ENCODE measurements around the gene MME. TPM values are rescaled to one million over a fixed set of nuclear protein-coding genes. Genes with fewer than 3 reads are reported as not detected.

Gene MME
- total RNA-seq, 1 donor: 102 TPM

GRCh38 chr3:155228676-155229075, 148.6 kb downstream of the MME start:
- Histone ChIP-seq H3K36me3 (ENCODE audit: insufficient read depth, low read length) (no peaks in the 10 kb centered on the region), H4K20me1 (ENCODE audit: insufficient read depth, low read length) (no peaks in the 10 kb centered on the region), H3K4me3 (ENCODE audit: insufficient read depth, low read length) (no peak overlapping the region), H3K4me1 (ENCODE audit: insufficient read depth, low read length) (peaks cover 18% of the 10 kb centered on the region), H3K9me3 (ENCODE audit: low read depth, low read length) (no peaks in the 10 kb centered on the region), H3K79me2 (ENCODE audit: insufficient read depth, low read length) (no peaks in the 10 kb centered on the region), H3K27me3 (ENCODE audit: insufficient read depth, low read length) (no peaks in the 10 kb centered on the region), H3K4me2 (ENCODE audit: insufficient read depth, low read length) (no peak overlapping the region), H3K27ac (ENCODE audit: low read depth, low read length) (no peak overlapping the region), H2AFZ (ENCODE audit: low read length) (no peak overlapping the region)
- no peak for DNase-seq (ENCODE audit: insufficient read length, low spot score, missing footprints)
- no peak for TF ChIP-seq CTCF (IDR thresholded peaks at IDR 0.05; ENCODE audit: extremely low read depth, low read depth, low read length)

DNA sequence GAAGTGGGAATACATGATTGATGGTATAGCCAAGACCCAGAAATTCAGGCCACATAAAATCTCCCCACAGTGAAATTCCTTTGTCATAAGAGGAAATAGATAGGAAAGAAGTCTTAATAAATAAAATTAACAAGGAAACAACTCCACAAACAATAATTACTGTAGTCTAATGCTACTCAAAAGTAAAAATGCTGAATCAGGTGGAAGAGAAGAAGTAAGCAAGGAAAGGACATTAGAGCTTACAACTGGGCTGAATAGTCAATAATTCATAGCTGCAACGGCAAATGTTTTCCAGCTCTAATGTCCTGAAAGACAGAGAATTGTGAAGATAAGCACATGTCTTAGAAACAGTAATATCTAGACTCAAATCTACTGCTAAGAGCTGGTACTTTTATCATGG, 149.0 kb downstream of the MME start:
- Histone ChIP-seq H2AFZ (ENCODE audit: low read length) (no peak overlapping the region), H3K4me1 (ENCODE audit: insufficient read depth, low read length) (peaks cover 21% of the 10 kb centered on the region), H3K27ac (ENCODE audit: low read depth, low read length) (no peak overlapping the region), H3K9me3 (ENCODE audit: low read depth, low read length) (no peaks in the 10 kb centered on the region), H3K36me3 (ENCODE audit: insufficient read depth, low read length) (no peaks in the 10 kb centered on the region), H3K79me2 (ENCODE audit: insufficient read depth, low read length) (no peaks in the 10 kb centered on the region), H3K4me3 (ENCODE audit: insufficient read depth, low read length) (no peak overlapping the region), H4K20me1 (ENCODE audit: insufficient read depth, low read length) (no peaks in the 10 kb centered on the region), H3K4me2 (ENCODE audit: insufficient read depth, low read length) (no peak overlapping the region), H3K27me3 (ENCODE audit: insufficient read depth, low read length) (no peaks in the 10 kb centered on the region)
- no peak for DNase-seq (ENCODE audit: insufficient read length, low spot score, missing footprints)
- TF ChIP-seq CTCF (IDR thresholded peaks at IDR 0.05; ENCODE audit: extremely low read depth, low read depth, low read length): no peak

DNA sequence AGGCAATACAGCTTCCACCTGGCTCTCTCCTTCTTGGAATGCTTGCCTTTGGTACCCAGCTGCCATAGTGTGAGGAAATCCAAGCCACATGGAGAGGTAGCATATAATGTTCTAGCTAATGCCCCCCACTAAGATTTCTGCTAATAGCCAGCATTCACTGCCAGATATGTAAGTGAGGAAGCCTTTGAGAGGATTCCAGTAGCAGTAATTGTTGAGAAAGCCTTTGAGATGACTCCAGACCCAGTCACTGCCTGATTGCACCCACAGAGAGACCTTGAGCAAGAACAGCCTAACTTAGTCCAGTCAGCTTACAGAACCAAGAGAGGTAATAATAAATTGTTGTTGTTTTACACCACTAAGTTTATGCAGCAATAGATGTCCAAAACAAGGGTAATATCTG, 150.3 kb downstream of the MME start:
- Histone ChIP-seq H3K4me1 (ENCODE audit: insufficient read depth, low read length) (peaks cover 21% of the 10 kb centered on the region), H3K36me3 (ENCODE audit: insufficient read depth, low read length) (no peaks in the 10 kb centered on the region), H3K4me3 (ENCODE audit: insufficient read depth, low read length) (no peak overlapping the region), H4K20me1 (ENCODE audit: insufficient read depth, low read length) (no peaks in the 10 kb centered on the region), H3K27me3 (ENCODE audit: insufficient read depth, low read length) (no peaks in the 10 kb centered on the region), H3K27ac (ENCODE audit: low read depth, low read length) (no peak overlapping the region), H3K4me2 (ENCODE audit: insufficient read depth, low read length) (no peak overlapping the region), H2AFZ (ENCODE audit: low read length) (no peak overlapping the region), H3K9me3 (ENCODE audit: low read depth, low read length) (no peaks in the 10 kb centered on the region), H3K79me2 (ENCODE audit: insufficient read depth, low read length) (no peaks in the 10 kb centered on the region)
- DNase-seq (ENCODE audit: insufficient read length, low spot score, missing footprints): no peak
- TF ChIP-seq CTCF (IDR thresholded peaks at IDR 0.05; ENCODE audit: extremely low read depth, low read depth, low read length): no peak

DNA sequence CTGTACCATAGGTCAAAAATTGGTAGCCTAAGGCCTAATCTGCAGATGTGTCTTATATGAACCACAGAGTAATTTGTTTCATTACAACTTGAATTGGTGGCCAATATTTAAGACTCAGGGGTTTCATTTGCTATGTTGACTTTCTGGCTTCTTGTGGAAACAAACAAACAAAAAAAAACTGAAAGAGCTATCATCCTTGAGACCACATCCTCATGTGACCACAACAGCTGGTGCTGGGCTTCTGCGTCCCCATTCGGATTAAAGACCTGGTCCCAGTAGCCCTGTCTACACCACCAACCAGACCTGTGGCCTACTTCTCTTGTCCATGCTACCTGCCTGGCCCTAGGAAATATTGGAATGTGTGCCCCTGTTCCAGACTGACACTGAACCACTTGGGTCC, 151.7 kb downstream of the MME start:
- no peaks in the 10 kb centered on the region for H4K20me1 ChIP-seq (ENCODE audit: insufficient read depth, low read length)
- H2AFZ ChIP-seq (ENCODE audit: low read length): no peak overlapping the region
- no peaks in the 10 kb centered on the region for H3K79me2 ChIP-seq (ENCODE audit: insufficient read depth, low read length)
- no peaks in the 10 kb centered on the region for H3K9me3 ChIP-seq (ENCODE audit: low read depth, low read length)
- H3K27ac ChIP-seq (ENCODE audit: low read depth, low read length): peak overlapping the region; percentile 78
- H3K4me2 ChIP-seq (ENCODE audit: insufficient read depth, low read length): no peak overlapping the region
- TF ChIP-seq CTCF (IDR thresholded peaks at IDR 0.05; ENCODE audit: extremely low read depth, low read depth, low read length): no peak
- H3K4me1 ChIP-seq (ENCODE audit: insufficient read depth, low read length): peaks cover 21% of the 10 kb centered on the region
- no peak for DNase-seq (ENCODE audit: insufficient read length, low spot score, missing footprints)
- H3K27me3 ChIP-seq (ENCODE audit: insufficient read depth, low read length): no peaks in the 10 kb centered on the region
- H3K4me3 ChIP-seq (ENCODE audit: insufficient read depth, low read length): no peak overlapping the region
- H3K36me3 ChIP-seq (ENCODE audit: insufficient read depth, low read length): no peaks in the 10 kb centered on the region
